Measurements from ENCODE around the gene MATR3. TPM values are rescaled to one million over a fixed set of nuclear protein-coding genes. Genes with fewer than 3 reads are reported as not detected.

MATR3 gene
- total and polyA plus RNA-seq, 10 of the 15 experiments (the other 5 are each of a cell fraction or from before 2014, with no cell fraction given), result 134 to 401 (median 221) TPM

- TF ChIP-seq MTA2 (IDR thresholded peaks at IDR 0.05; ENCODE audit: low read depth) (peak; percentile 79), MEF2B (IDR thresholded peaks at IDR 0.05; ENCODE audit: partially characterized antibody, poor library complexity, severe bottlenecking) (peak; percentile 69), IKZF2 (IDR thresholded peaks at IDR 0.05) (peak; percentile 70 to 71; a peak in 3 of 4 replicates), USF1 (IDR thresholded peaks at IDR 0.05; ENCODE audit: borderline replicate concordance, extremely low read length, insufficient read depth, low read depth, low read length) (no peak), IRF4 (IDR thresholded peaks at IDR 0.05; ENCODE audit: low read depth, low read length) (0 out of 2 replicates have a peak, but pooled peaks have one; percentile 37), ZNF687 (IDR thresholded peaks at IDR 0.05) (no peak; the same call in 1 of the 2 replicates), PBX3 (IDR thresholded peaks at IDR 0.05; ENCODE audit: insufficient replicate concordance, low read depth, low read length) (no peak), MEF2A (IDR thresholded peaks at IDR 0.05; ENCODE audit: insufficient read depth, low read depth, low read length) (peak; percentile 89), PRDM15 (CRISPR knock-in tag; IDR thresholded peaks at IDR 0.05) (no peak), ZBTB40 (IDR thresholded peaks at IDR 0.05; ENCODE audit: borderline replicate concordance) (no peak), BCL11A (IDR thresholded peaks at IDR 0.05; ENCODE audit: low read depth, low read length) (peak; percentile 58; the same call in 1 of the 2 replicates), CHD2 (IDR thresholded peaks at IDR 0.05; ENCODE audit: borderline replicate concordance, low read depth, low read length) (no peak), POU2F2 (IDR thresholded peaks at IDR 0.05; ENCODE audit: borderline replicate concordance, low read depth, low read length) (no peak)
Observed at GRCh38 chr5:139268364-139269202, 25.0 kb upstream of the MATR3 start (continued).
